H9 (cell line): Measurements from ENCODE around the gene P4HTM. TPM values are rescaled to one million over a fixed set of nuclear protein-coding genes. Genes with fewer than 3 reads are reported as not detected.

ENCODE experiments used
- DNase-seq: peaks from one replicate; pipeline ENCODE4 v3.0.0-alpha.2; 2017
- H2AFZ ChIP-seq: one replicate; pipeline ENCODE4 v1.6.1; 2013; ENCODE audit warnings: mild to moderate bottlenecking, low read length, control low read depth, moderate library complexity
- H2AK5ac ChIP-seq: 2 replicates; pipeline ENCODE4 v1.6.1; 2013; ENCODE audit warnings: low read length, control low read depth, mixed read lengths; ENCODE audit not compliant: insufficient read length
- H2BK120ac ChIP-seq: one replicate; pipeline ENCODE4 v1.6.1; 2013; ENCODE audit warnings: low read depth, mild to moderate bottlenecking, low read length, control low read depth, inconsistent platforms; ENCODE audit not compliant: poor library complexity, severe bottlenecking
- H2BK12ac ChIP-seq: 2 replicates; pipeline ENCODE4 v1.6.1; 2013; ENCODE audit warnings: low read length, control low read depth, mixed read lengths, low read depth; ENCODE audit not compliant: insufficient read length
- H2BK15ac ChIP-seq: 2 replicates; pipeline ENCODE4 v1.6.1; 2013; ENCODE audit warnings: low read depth, low read length, control low read depth
- H2BK20ac ChIP-seq: one replicate; pipeline ENCODE4 v1.6.1; 2013; ENCODE audit warnings: low read depth, mild to moderate bottlenecking, low read length, control low read depth, inconsistent platforms; ENCODE audit not compliant: poor library complexity, severe bottlenecking
- H2BK5ac ChIP-seq: 2 replicates; pipeline ENCODE4 v1.6.1; 2013; ENCODE audit warnings: low read length, control low read depth, mixed read lengths; ENCODE audit not compliant: insufficient read length
- H3K14ac ChIP-seq: 2 replicates; pipeline ENCODE4 v1.6.1; 2013; ENCODE audit warnings: low read length, control low read depth; ENCODE audit not compliant: insufficient read depth
- H3K18ac ChIP-seq: 2 replicates; pipeline ENCODE4 v1.6.1; 2013; ENCODE audit warnings: low read depth, mild to moderate bottlenecking, mixed read lengths, low read length, control low read depth; ENCODE audit not compliant: insufficient read length
- H3K23ac ChIP-seq: 2 replicates; pipeline ENCODE4 v1.6.1; 2013; ENCODE audit warnings: low read length, control low read depth, mixed read lengths, low read depth; ENCODE audit not compliant: insufficient read length
- H3K23me2 ChIP-seq: 2 replicates; pipeline ENCODE4 v1.6.1; 2013; ENCODE audit warnings: low read depth, mild to moderate bottlenecking, mixed read lengths, low read length, control low read depth; ENCODE audit not compliant: insufficient read length, poor library complexity, severe bottlenecking
- H3K27ac ChIP-seq: 2 replicates; pipeline ENCODE4 v1.5.1; 2013; ENCODE audit warnings: low read length, control low read depth, mixed read lengths, low read depth; ENCODE audit not compliant: insufficient read length
- H3K27me3 ChIP-seq: 2 replicates; pipeline ENCODE4 v1.6.1; 2013; ENCODE audit warnings: low read length, control low read depth, inconsistent platforms; ENCODE audit not compliant: insufficient read depth
- H3K4ac ChIP-seq: 2 replicates; pipeline ENCODE4 v1.6.1; 2013; ENCODE audit warnings: low read depth, mild to moderate bottlenecking, control low read depth, inconsistent platforms, low read length, moderate library complexity
- H3K4me1 ChIP-seq: 2 replicates; pipeline ENCODE4 v1.6.1; 2013; ENCODE audit warnings: low read length, control low read depth, inconsistent platforms; ENCODE audit not compliant: insufficient read depth
- H3K4me2 ChIP-seq: 2 replicates; pipeline ENCODE4 v1.6.1; 2013; ENCODE audit warnings: low read length, control low read depth, mixed read lengths; ENCODE audit not compliant: insufficient read length, insufficient read depth
- H3K56ac ChIP-seq: 2 replicates; pipeline ENCODE4 v1.6.1; 2013; ENCODE audit warnings: low read depth, mild to moderate bottlenecking, mixed read lengths, low read length, control low read depth; ENCODE audit not compliant: insufficient read length
- H3K79me1 ChIP-seq: 2 replicates; pipeline ENCODE4 v1.6.1; 2013; ENCODE audit warnings: low read depth, mild to moderate bottlenecking, moderate library complexity, low read length, control low read depth, inconsistent platforms; ENCODE audit not compliant: insufficient read depth, poor library complexity, severe bottlenecking
- H3K79me2 ChIP-seq: 2 replicates; pipeline ENCODE4 v1.6.1; 2013; ENCODE audit warnings: low read length, control low read depth, inconsistent platforms; ENCODE audit not compliant: insufficient read depth
- H3K9ac ChIP-seq: 2 replicates; pipeline ENCODE4 v1.6.1; 2013; ENCODE audit warnings: low read length, control low read depth, mixed read lengths; ENCODE audit not compliant: insufficient read length; ENCODE audit errors: extremely low read depth
- H3K9me3 ChIP-seq: one replicate; pipeline ENCODE4 v1.6.1; 2013; ENCODE audit warnings: low read depth, low read length, inconsistent platforms; ENCODE audit not compliant: control insufficient read depth
- H3T11ph ChIP-seq: one replicate; pipeline ENCODE4 v1.6.1; 2013; ENCODE audit warnings: mild to moderate bottlenecking, low read length, control low read depth, inconsistent platforms
- H4K20me1 ChIP-seq: one replicate; pipeline ENCODE4 v1.6.1; 2013; ENCODE audit not compliant: control insufficient read depth, insufficient read length, insufficient read depth
- H4K5ac ChIP-seq: 2 replicates; pipeline ENCODE4 v1.6.1; 2013; ENCODE audit warnings: low read depth, mild to moderate bottlenecking, mixed read lengths, low read length, control low read depth; ENCODE audit not compliant: insufficient read length
- H4K8ac ChIP-seq: replicated peaks from 2 replicates; pipeline ENCODE4 v1.6.1; 2013; ENCODE audit warnings: low read length, control low read depth, mixed read lengths, low read depth; ENCODE audit not compliant: insufficient read length
- H4K91ac ChIP-seq: 2 replicates; pipeline ENCODE4 v1.6.1; 2013; ENCODE audit warnings: low read depth, mild to moderate bottlenecking, moderate library complexity, mixed read lengths, low read length, control low read depth; ENCODE audit not compliant: insufficient read length
- H3K27ac Mint-ChIP-seq, 3 experiments: 2 replicates in 2 of 3; 3 replicates in 1 of 3; pipeline ENCODE4 v1.8.0; 2020 to 2021; ENCODE audit warnings: mixed read lengths in 3 of 3, mild to moderate bottlenecking in 1 of 3, moderate library complexity in 1 of 3
- H3K27me3 Mint-ChIP-seq: 2 replicates; pipeline ENCODE4 v1.8.0; 2021; ENCODE audit warnings: low read depth, mild to moderate bottlenecking, moderate library complexity, mixed read lengths
- H3K36me3 Mint-ChIP-seq, 3 experiments: 2 replicates in 2 of 3; 3 replicates in 1 of 3; pipeline ENCODE4 v1.8.0; 2020 to 2021; ENCODE audit warnings: low read depth in 3 of 3, mixed read lengths in 3 of 3; ENCODE audit not compliant: insufficient read depth in 1 of 3
- H3K4me1 Mint-ChIP-seq, 2 experiments: 2 replicates each; pipeline ENCODE4 v1.8.0; 2020; ENCODE audit warnings: mixed read lengths in 2 of 2
- H3K4me3 Mint-ChIP-seq, 2 experiments: 2 replicates in 1 of 2; 3 replicates in 1 of 2; pipeline ENCODE4 v1.8.0; 2020 to 2021; ENCODE audit warnings: mild to moderate bottlenecking in 2 of 2, mixed read lengths in 2 of 2, moderate library complexity in 1 of 2
- H3K9me3 Mint-ChIP-seq, 2 experiments: 2 replicates in 1 of 2; 3 replicates in 1 of 2; pipeline ENCODE4 v1.8.0; 2020; ENCODE audit warnings: mild to moderate bottlenecking in 2 of 2, mixed read lengths in 2 of 2, moderate library complexity in 1 of 2
- WGBS: extraction: QIAGEN DNeasy Blood & Tissue Kit; methylation state at CpG from one replicate; pipeline ENCODE4 v1.1.7; 2013; ENCODE audit warnings: missing lambda C conversion rate, low lambda C conversion rate, mixed read lengths; ENCODE audit not compliant: insufficient read length; ENCODE audit errors: extremely low coverage; 5-methylcytosine and 5-hydroxymethylcytosine counted together
- total RNA-seq: library from RNA; stranded (reverse); gene quantifications from 2 replicates; pipeline ENCODE4 v1.2.1, GENCODE V29; 2021
- TF ChIP-seq, protein P1 (sequence below): fragments of 200-600 bp; sonication (generic); conservative IDR thresholded peaks from 3 replicates; pipeline ENCODE4 v1.8.0; 2021; ENCODE audit warnings: antibody characterized with exemption, mild to moderate bottlenecking

The P4HTM gene
- total RNA-seq, 1 experiment from 2014 or later = 36.0 TPM

DNA sequence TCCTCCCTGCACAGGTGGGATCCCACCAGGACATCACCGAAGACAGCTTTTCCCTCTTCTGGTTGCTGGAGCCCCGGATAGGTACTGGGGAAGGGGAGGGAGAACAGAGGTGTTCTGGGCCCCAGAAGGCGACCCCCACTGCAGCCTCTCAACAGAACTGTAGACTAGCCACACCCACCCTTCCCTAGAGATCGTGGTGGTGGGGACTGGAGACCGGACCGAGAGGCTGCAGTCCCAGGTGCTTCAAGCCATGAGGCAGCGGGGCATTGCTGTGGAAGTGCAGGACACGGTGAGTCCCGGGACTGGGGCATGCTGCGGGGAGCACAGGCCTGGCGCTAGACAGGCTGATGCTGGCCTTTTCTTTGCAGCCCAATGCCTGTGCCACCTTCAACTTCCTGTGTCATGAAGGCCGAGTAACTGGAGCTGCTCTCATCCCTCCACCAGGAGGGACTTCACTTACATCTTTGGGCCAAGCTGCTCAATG is 32.7 kb downstream of the P4HTM start:
- Mint-ChIP-seq H3K4me3 (peak overlapping the region; percentile 91 to 95), H3K4me1 (peaks cover 22 to 27% of the 10 kb centered on the region in 2 experiments), H3K9me3 (no peaks in the 10 kb centered on the region), H3K36me3 (peaks cover 43 to 53% (median 52%) of the 10 kb centered on the region in 3 experiments), H3K27ac (peak overlapping the region; percentile 95 to 98 (median 95)), H3K27me3 (no peaks in the 10 kb centered on the region; the same call in 1 of the 2 replicates)
- Histone ChIP-seq H2BK20ac (no peak overlapping the region), H2BK120ac (no peak overlapping the region), H4K8ac (no peak overlapping the region), H3K27ac (no peak overlapping the region), H4K91ac (no peak overlapping the region), H2BK15ac (no peak overlapping the region), H3K9ac (peak overlapping the region; percentile 90), H3K18ac (peak overlapping the region; percentile 85), H3K79me2 (no peaks in the 10 kb centered on the region), H2AK5ac (no peak overlapping the region), H3K4me1 (no peaks in the 10 kb centered on the region), H3K14ac (peak overlapping the region; percentile 89; the same call in 1 of the 2 replicates), H3K4me2 (peak overlapping the region; percentile 88), H3K27me3 (no peaks in the 10 kb centered on the region), H3T11ph (no peak overlapping the region), H4K5ac (no peak overlapping the region), H2AFZ (no peak overlapping the region), H3K23me2 (peaks cover 21% of the 10 kb centered on the region), H3K9me3 (no peaks in the 10 kb centered on the region), H2BK12ac (no peak overlapping the region), H3K79me1 (no peaks in the 10 kb centered on the region), H3K4ac (no peak overlapping the region), H4K20me1 (peaks cover 5% of the 10 kb centered on the region), H3K23ac (no peak overlapping the region), H3K56ac (no peak overlapping the region), H2BK5ac (no peak overlapping the region)
- no peak for DNase-seq
- TF ChIP-seq, protein P1, sequence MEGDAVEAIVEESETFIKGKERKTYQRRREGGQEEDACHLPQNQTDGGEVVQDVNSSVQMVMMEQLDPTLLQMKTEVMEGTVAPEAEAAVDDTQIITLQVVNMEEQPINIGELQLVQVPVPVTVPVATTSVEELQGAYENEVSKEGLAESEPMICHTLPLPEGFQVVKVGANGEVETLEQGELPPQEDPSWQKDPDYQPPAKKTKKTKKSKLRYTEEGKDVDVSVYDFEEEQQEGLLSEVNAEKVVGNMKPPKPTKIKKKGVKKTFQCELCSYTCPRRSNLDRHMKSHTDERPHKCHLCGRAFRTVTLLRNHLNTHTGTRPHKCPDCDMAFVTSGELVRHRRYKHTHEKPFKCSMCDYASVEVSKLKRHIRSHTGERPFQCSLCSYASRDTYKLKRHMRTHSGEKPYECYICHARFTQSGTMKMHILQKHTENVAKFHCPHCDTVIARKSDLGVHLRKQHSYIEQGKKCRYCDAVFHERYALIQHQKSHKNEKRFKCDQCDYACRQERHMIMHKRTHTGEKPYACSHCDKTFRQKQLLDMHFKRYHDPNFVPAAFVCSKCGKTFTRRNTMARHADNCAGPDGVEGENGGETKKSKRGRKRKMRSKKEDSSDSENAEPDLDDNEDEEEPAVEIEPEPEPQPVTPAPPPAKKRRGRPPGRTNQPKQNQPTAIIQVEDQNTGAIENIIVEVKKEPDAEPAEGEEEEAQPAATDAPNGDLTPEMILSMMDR = no peak
- no CpG with 5 or more reads among the region's 12 CpGs for WGBS
